Activated B cell treated with CpG ODN at 0.5 μM for 24 hours (primary cell): ENCODE results near the gene ZNF474. TPM values are rescaled to one million over a fixed set of nuclear protein-coding genes. Genes with fewer than 3 reads are reported as not detected.

Source experiments
- ATAC-seq: fragments of 200-7000 bp; cut with Tn5 transposase; one replicate; pipeline ENCODE4 v1.10.0; 2021; ENCODE audit warnings: low read depth, mild to moderate bottlenecking, moderate library complexity
- CTCF ChIA-PET: fragments of 350-600 bp; sonication (Branson Sonifier 250); formaldehyde crosslinking; loops from one replicate; lab custom pipeline; 2021; ENCODE audit warnings: antibody characterized with exemption; lab: Charles Lee
- POLR2A ChIA-PET: fragments of 350-600 bp; sonication (Branson Sonifier 250); formaldehyde crosslinking; loops from one replicate; lab custom pipeline; 2021; ENCODE audit warnings: antibody characterized with exemption; lab: Charles Lee
- DNase-seq: peaks from one replicate; pipeline ENCODE4 v3.0.0; 2022
- H3K27ac Mint-ChIP-seq: one replicate; pipeline ENCODE4 v1.8.0; 2020; ENCODE audit warnings: mixed read lengths
- H3K27me3 Mint-ChIP-seq: one replicate; pipeline ENCODE4 v1.8.0; 2021; ENCODE audit warnings: mixed read lengths
- H3K36me3 Mint-ChIP-seq: one replicate; pipeline ENCODE4 v1.8.0; 2021; ENCODE audit warnings: low read depth, mixed read lengths
- H3K4me1 Mint-ChIP-seq: one replicate; pipeline ENCODE4 v1.8.0; 2021; ENCODE audit warnings: mixed read lengths
- H3K4me3 Mint-ChIP-seq: one replicate; pipeline ENCODE4 v1.8.0; 2020; ENCODE audit warnings: mild to moderate bottlenecking, mixed read lengths
- H3K9me3 Mint-ChIP-seq: one replicate; pipeline ENCODE4 v1.8.0; 2020; ENCODE audit warnings: mixed read lengths
- intact Hi-C: fragments of 100-400 bp; cut with micrococcal nuclease; formaldehyde crosslinking; loops from one replicate; pipeline ENCODE4 v1.15.1; 2024
- total RNA-seq: library from RNA; stranded (reverse); gene quantifications from 2 replicates; pipeline ENCODE4 v1.2.3, GENCODE V29; 2022
- TF ChIP-seq, protein P1 (sequence below): fragments of 200-600 bp; IDR thresholded peaks from one replicate; pipeline ENCODE4 v1.8.0; 2022; ENCODE audit warnings: antibody characterized with exemption, mild to moderate bottlenecking

Gene ZNF474
- total RNA-seq, 1 donor from 2014 or later: not detected

DNA sequence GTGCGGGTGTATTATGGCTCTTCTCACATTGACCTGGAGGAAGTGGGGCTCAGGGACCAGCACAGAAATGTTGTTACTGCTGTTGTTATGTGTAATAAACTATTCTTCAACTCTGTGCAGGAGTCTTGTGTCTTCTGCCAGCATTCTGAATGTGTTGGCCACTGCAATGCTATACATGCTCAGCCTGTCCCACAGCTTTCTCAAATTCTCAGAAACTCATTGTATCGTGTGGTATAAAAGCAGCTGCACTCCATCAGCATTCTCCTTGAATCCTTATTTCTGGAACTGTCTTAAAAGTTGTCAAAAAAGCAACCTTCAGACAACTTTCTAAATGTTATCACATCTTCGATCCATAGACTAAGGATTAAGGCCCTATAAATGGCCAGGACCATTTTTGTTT, 72.0 kb downstream of the ZNF474 start:
- Mint-ChIP-seq H3K36me3 (no peaks in the 10 kb centered on the region), H3K4me3 (no peak overlapping the region), H3K27me3 (no peaks in the 10 kb centered on the region), H3K9me3 (no peaks in the 10 kb centered on the region), H3K27ac (no peak overlapping the region), H3K4me1 (no peaks in the 10 kb centered on the region)
- intact Hi-C loops: no loop called here
- DNase-seq (no peak), ATAC-seq (no peak)
- TF ChIP-seq, protein P1, sequence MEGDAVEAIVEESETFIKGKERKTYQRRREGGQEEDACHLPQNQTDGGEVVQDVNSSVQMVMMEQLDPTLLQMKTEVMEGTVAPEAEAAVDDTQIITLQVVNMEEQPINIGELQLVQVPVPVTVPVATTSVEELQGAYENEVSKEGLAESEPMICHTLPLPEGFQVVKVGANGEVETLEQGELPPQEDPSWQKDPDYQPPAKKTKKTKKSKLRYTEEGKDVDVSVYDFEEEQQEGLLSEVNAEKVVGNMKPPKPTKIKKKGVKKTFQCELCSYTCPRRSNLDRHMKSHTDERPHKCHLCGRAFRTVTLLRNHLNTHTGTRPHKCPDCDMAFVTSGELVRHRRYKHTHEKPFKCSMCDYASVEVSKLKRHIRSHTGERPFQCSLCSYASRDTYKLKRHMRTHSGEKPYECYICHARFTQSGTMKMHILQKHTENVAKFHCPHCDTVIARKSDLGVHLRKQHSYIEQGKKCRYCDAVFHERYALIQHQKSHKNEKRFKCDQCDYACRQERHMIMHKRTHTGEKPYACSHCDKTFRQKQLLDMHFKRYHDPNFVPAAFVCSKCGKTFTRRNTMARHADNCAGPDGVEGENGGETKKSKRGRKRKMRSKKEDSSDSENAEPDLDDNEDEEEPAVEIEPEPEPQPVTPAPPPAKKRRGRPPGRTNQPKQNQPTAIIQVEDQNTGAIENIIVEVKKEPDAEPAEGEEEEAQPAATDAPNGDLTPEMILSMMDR: no peak
- POLR2A ChIA-PET: no interaction called here
- CTCF ChIA-PET: no interaction called here

GRCh38 chr5:122202952-122203351, 73.6 kb downstream of the ZNF474 start:
- Mint-ChIP-seq H3K36me3 (no peaks in the 10 kb centered on the region), H3K4me3 (no peak overlapping the region), H3K27me3 (no peaks in the 10 kb centered on the region), H3K9me3 (no peaks in the 10 kb centered on the region), H3K4me1 (no peaks in the 10 kb centered on the region), H3K27ac (no peak overlapping the region)
- intact Hi-C loops: no loop called here
- POLR2A ChIA-PET: no interaction called here
- TF ChIP-seq, protein P1: no peak
- DNase-seq (no peak), ATAC-seq (no peak)
- CTCF ChIA-PET: no interaction called here

Other genes with a start within 250 kb of the ZNF474 start
- gene SRFBP1, start 167.6 kb upstream of the ZNF474 start, total RNA-seq: 18.2 and 19.2 TPM in 2 replicates
- gene LOX, start 51.3 kb upstream of the ZNF474 start, total RNA-seq: not detected in 2 replicates
- gene SNCAIP, start 182.7 kb downstream of the ZNF474 start, total RNA-seq: not detected in 2 replicates